Thyroid gland (tissue), 4 donors: ENCODE results near the gene ADAMTS2. TPM values are rescaled to one million over a fixed set of nuclear protein-coding genes. Genes with fewer than 3 reads are reported as not detected.
A peak's percentile ranks its signal among the peaks of the same experiment; 100 is the strongest.

Experiments
- DNase-seq, 2 donors: peaks; one replicate each; pipeline ENCODE4 v3.0.0-alpha.2; 2019
- H3K27ac ChIP-seq, 3 donors: fragments of 200-600 bp; sonication (generic); 1 replicate in 2 of 3; 2 replicates in 1 of 3; pipeline ENCODE4 v1.5.1; 2016 to 2019; ENCODE audit warnings: mild to moderate bottlenecking in 1 of 3, moderate library complexity in 1 of 3
- H3K27me3 ChIP-seq: fragments of 200-600 bp; sonication (generic); one replicate; pipeline ENCODE4 v1.5.1; 2019
- H3K36me3 ChIP-seq, 2 donors: fragments of 200-600 bp; sonication (generic); one replicate each; pipeline ENCODE4 v1.5.1; 2016 to 2019
- H3K4me1 ChIP-seq, 2 donors: fragments of 200-600 bp; sonication (generic); one replicate each; pipeline ENCODE4 v1.5.1; 2017 to 2019
- H3K4me3 ChIP-seq, 3 donors: fragments of 200-600 bp; sonication (generic); replicated peaks in 1 of 3; 1 replicate in 2 of 3; 2 replicates in 1 of 3; pipeline ENCODE4 v1.5.1; 2016; ENCODE audit warnings: mild to moderate bottlenecking in 1 of 3
- H3K9me3 ChIP-seq: fragments of 200-600 bp; sonication (generic); one replicate; pipeline ENCODE4 v1.5.1; 2017
- CTCF ChIP-seq, 6 experiments: fragments of 200-600 bp in 3 of 6; fragments of 450-650 bp in 3 of 6; sonication (generic) in 3 of 6; IDR thresholded peaks; one replicate each; pipeline ENCODE4 v1.5.1; 2016 to 2019; ENCODE audit warnings: antibody characterized with exemption in 6 of 6, mild to moderate bottlenecking in 2 of 6, inconsistent platforms in 1 of 6, moderate library complexity in 1 of 6
- POLR2A ChIP-seq, 2 donors: fragments of 450-650 bp; IDR thresholded peaks; one replicate each; pipeline ENCODE4 v1.6.1; 2017; ENCODE audit warnings: antibody characterized with exemption in 2 of 2, mild to moderate bottlenecking in 2 of 2, moderate library complexity in 1 of 2
- WGBS, 2 donors: methylation state at CpG; one replicate each; pipeline ENCODE4 v1.1.5; 2017; 5-methylcytosine and 5-hydroxymethylcytosine counted together
- intact Hi-C: fragments of 100-400 bp; cut with DNase I; formaldehyde crosslinking; loops from one replicate; pipeline ENCODE4 v1.15.1; 2023
- total RNA-seq, 4 donors: library from RNA; depleted of rRNA; stranded (reverse); fragments of >200 nt; gene quantifications; one replicate each; pipeline ENCODE4 v1.2.3, GENCODE V29; 2016

Gene ADAMTS2
- total RNA-seq, 4 donors from 2014 or later: 3.5 to 16.2 (median 7.3) TPM

- no peak for TF ChIP-seq CTCF (IDR thresholded peaks at IDR 0.05)
- no peak for TF ChIP-seq POLR2A (IDR thresholded peaks at IDR 0.05)
- H3K27me3 ChIP-seq: no peaks in the 10 kb centered on the region
- DNase-seq: no peak
- WGBS, 2 donors: 84 to 87% methylated on average over 9 to 10 of the region's 13 CpGs
- H3K4me3 ChIP-seq: no peak overlapping the region
- H3K27ac ChIP-seq: peak overlapping the region in 1 of 3 donors; percentile 15
- no peaks in the 10 kb centered on the region for H3K9me3 ChIP-seq
- intact Hi-C loops: no loop called here
- H3K36me3 ChIP-seq: no peaks in the 10 kb centered on the region
- peaks cover 11 to 23% of the 10 kb centered on the region in 2 donors for H3K4me1 ChIP-seq
These were observed 78.8 kb downstream of the ADAMTS2 start for GRCh38 chr5:179266291-179267070.

GRCh38 chr5:179265514-179266290 lies 79.6 kb downstream of the ADAMTS2 start:
- WGBS, 2 donors: 14 to 34% methylated on average over 14 to 30 of the region's 35 CpGs
- Histone ChIP-seq H3K36me3 (no peaks in the 10 kb centered on the region), H3K27me3 (no peaks in the 10 kb centered on the region), H3K27ac (peak overlapping the region in 1 of 3 donors; percentile 30), H3K9me3 (no peaks in the 10 kb centered on the region), H3K4me3 (no peak overlapping the region), H3K4me1 (peaks cover 11 to 22% of the 10 kb centered on the region in 2 donors)
- peak; percentile 90 to 91 for DNase-seq
- intact Hi-C loops: no loop called here
- TF ChIP-seq CTCF (IDR thresholded peaks at IDR 0.05) (no peak), POLR2A (IDR thresholded peaks at IDR 0.05) (no peak)

GRCh38 chr5:179264783-179265513 lies 80.3 kb downstream of the ADAMTS2 start:
- intact Hi-C loops: no loop called here
- H3K9me3 ChIP-seq: no peaks in the 10 kb centered on the region
- no peak overlapping the region for H3K4me3 ChIP-seq
- WGBS, 2 donors: 16% methylated on average over 14 of the region's 24 CpGs; no CpG with 5 or more reads in 1 of the 2 donors
- TF ChIP-seq POLR2A (IDR thresholded peaks at IDR 0.05): no peak
- TF ChIP-seq CTCF (IDR thresholded peaks at IDR 0.05): no peak
- H3K27ac ChIP-seq: peak overlapping the region in 1 of 3 donors; percentile 30
- H3K36me3 ChIP-seq: no peaks in the 10 kb centered on the region
- peak; percentile 41 to 45 for DNase-seq
- no peaks in the 10 kb centered on the region for H3K27me3 ChIP-seq
- H3K4me1 ChIP-seq: peaks cover 11 to 18% of the 10 kb centered on the region in 2 donors

GRCh38 chr5:179264053-179264782 lies 81.0 kb downstream of the ADAMTS2 start:
- no peak for DNase-seq
- WGBS, 2 donors: 93 to 94% methylated on average over 13 of the region's 13 CpGs
- intact Hi-C loops: no loop called here
- no peak overlapping the region for H3K4me3 ChIP-seq
- H3K27ac ChIP-seq: no peak overlapping the region
- no peaks in the 10 kb centered on the region for H3K9me3 ChIP-seq
- peaks cover 11 to 18% of the 10 kb centered on the region in 2 donors for H3K4me1 ChIP-seq
- H3K36me3 ChIP-seq: no peaks in the 10 kb centered on the region
- TF ChIP-seq POLR2A (IDR thresholded peaks at IDR 0.05) (no peak), CTCF (IDR thresholded peaks at IDR 0.05) (no peak)
- H3K27me3 ChIP-seq: no peaks in the 10 kb centered on the region
